Duodenal mucosa (tissue), 2 donors: ENCODE results near the gene CFAP65.

Experiments used
- H3K27ac ChIP-seq: one replicate; pipeline ENCODE4 v1.7.0; 2013; ENCODE audit warnings: low read depth, low read length
- H3K27me3 ChIP-seq, 2 donors: one replicate each; pipeline ENCODE4 v1.7.0; 2013; ENCODE audit warnings: low read length in 2 of 2, control low read depth in 1 of 2; ENCODE audit not compliant: insufficient read depth in 2 of 2, control insufficient read depth in 1 of 2
- H3K36me3 ChIP-seq, 2 donors: one replicate each; pipeline ENCODE4 v1.7.0; 2013; ENCODE audit warnings: low read length in 2 of 2, control low read depth in 1 of 2; ENCODE audit not compliant: insufficient read depth in 2 of 2, control insufficient read depth in 1 of 2
- H3K4me1 ChIP-seq, 2 donors: one replicate each; pipeline ENCODE4 v1.7.0; 2013; ENCODE audit warnings: low read length in 2 of 2, control low read depth in 1 of 2; ENCODE audit not compliant: insufficient read depth in 2 of 2, control insufficient read depth in 1 of 2
- H3K4me3 ChIP-seq, 2 donors: one replicate each; pipeline ENCODE4 v1.7.0; 2013; ENCODE audit warnings: low read length in 2 of 2, low read depth in 1 of 2
- H3K9ac ChIP-seq, 2 donors: one replicate each; pipeline ENCODE4 v1.7.0; 2013; ENCODE audit warnings: low read length in 2 of 2, low read depth in 1 of 2
- H3K9me3 ChIP-seq, 2 donors: one replicate each; pipeline ENCODE4 v1.7.0; 2013; ENCODE audit warnings: low read length in 2 of 2, control low read depth in 1 of 2; ENCODE audit not compliant: control insufficient read depth in 1 of 2

Gene CFAP65

GRCh38 chr2:219024059-219024458, 17.3 kb downstream of the CFAP65 start:
- no peaks in the 10 kb centered on the region for H3K9me3 ChIP-seq
- no peak overlapping the region for H3K9ac ChIP-seq

GRCh38 chr2:219023045-219023605, 18.2 kb downstream of the CFAP65 start:
- no peak overlapping the region for H3K27ac ChIP-seq
- no peaks in the 10 kb centered on the region for H3K36me3 ChIP-seq
- no peaks in the 10 kb centered on the region for H3K27me3 ChIP-seq
- H3K9ac ChIP-seq = no peak overlapping the region
- no peaks in the 10 kb centered on the region for H3K9me3 ChIP-seq
- no peaks in the 10 kb centered on the region for H3K4me1 ChIP-seq
- H3K4me3 ChIP-seq = no peak overlapping the region

More at GRCh38 chr2:219024059-219024458, 17.3 kb downstream of the CFAP65 start:
- Histone ChIP-seq H3K27ac (no peak overlapping the region), H3K4me3 (no peak overlapping the region), H3K4me1 (no peaks in the 10 kb centered on the region), H3K27me3 (no peaks in the 10 kb centered on the region), H3K36me3 (no peaks in the 10 kb centered on the region)

GRCh38 chr2:219022616-219023015, 18.7 kb downstream of the CFAP65 start:
- no peak overlapping the region for H3K4me3 ChIP-seq
- H3K27me3 ChIP-seq = no peaks in the 10 kb centered on the region
- H3K9ac ChIP-seq = no peak overlapping the region
- H3K27ac ChIP-seq = no peak overlapping the region
- no peaks in the 10 kb centered on the region for H3K36me3 ChIP-seq
- no peaks in the 10 kb centered on the region for H3K4me1 ChIP-seq
- no peaks in the 10 kb centered on the region for H3K9me3 ChIP-seq

- no peak overlapping the region for H3K9ac ChIP-seq
- no peaks in the 10 kb centered on the region for H3K9me3 ChIP-seq
- H3K4me1 ChIP-seq = no peaks in the 10 kb centered on the region
- H3K27ac ChIP-seq = no peak overlapping the region
- H3K4me3 ChIP-seq = no peak overlapping the region
- H3K36me3 ChIP-seq = no peaks in the 10 kb centered on the region
- no peaks in the 10 kb centered on the region for H3K27me3 ChIP-seq
These were observed 19.3 kb downstream of the CFAP65 start for GRCh38 chr2:219022041-219022440.

- Histone ChIP-seq H3K9ac (no peak overlapping the region), H3K27me3 (no peaks in the 10 kb centered on the region), H3K36me3 (no peaks in the 10 kb centered on the region), H3K4me1 (no peaks in the 10 kb centered on the region), H3K4me3 (no peak overlapping the region), H3K9me3 (no peaks in the 10 kb centered on the region), H3K27ac (no peak overlapping the region)
These were observed 19.7 kb downstream of the CFAP65 start for GRCh38 chr2:219021591-219021990.

GRCh38 chr2:219020604-219021365, 20.5 kb downstream of the CFAP65 start:
- Histone ChIP-seq H3K4me1 (no peaks in the 10 kb centered on the region), H3K9me3 (no peaks in the 10 kb centered on the region), H3K4me3 (no peak overlapping the region), H3K9ac (no peak overlapping the region), H3K27ac (no peak overlapping the region), H3K36me3 (no peaks in the 10 kb centered on the region), H3K27me3 (no peaks in the 10 kb centered on the region)

GRCh38 chr2:219019436-219019835, 21.9 kb downstream of the CFAP65 start:
- Histone ChIP-seq H3K9ac (no peak overlapping the region), H3K27ac (no peak overlapping the region), H3K27me3 (peaks cover 0 to 4% of the 10 kb centered on the region in 2 donors), H3K36me3 (no peaks in the 10 kb centered on the region), H3K4me1 (no peaks in the 10 kb centered on the region), H3K4me3 (no peak overlapping the region), H3K9me3 (no peaks in the 10 kb centered on the region)

- no peaks in the 10 kb centered on the region for H3K36me3 ChIP-seq
- no peaks in the 10 kb centered on the region for H3K4me1 ChIP-seq
- H3K27ac ChIP-seq = no peak overlapping the region
- no peak overlapping the region for H3K4me3 ChIP-seq
- peaks cover 0 to 8% of the 10 kb centered on the region in 2 donors for H3K27me3 ChIP-seq
- no peaks in the 10 kb centered on the region for H3K9me3 ChIP-seq
- no peak overlapping the region for H3K9ac ChIP-seq
These were observed 22.6 kb downstream of the CFAP65 start for GRCh38 chr2:219018726-219019125.

- Histone ChIP-seq H3K9ac (no peak overlapping the region), H3K27me3 (peaks cover 0 to 8% of the 10 kb centered on the region in 2 donors), H3K4me1 (no peaks in the 10 kb centered on the region), H3K36me3 (no peaks in the 10 kb centered on the region), H3K27ac (no peak overlapping the region), H3K9me3 (no peaks in the 10 kb centered on the region), H3K4me3 (no peak overlapping the region)
These were observed 23.0 kb downstream of the CFAP65 start for GRCh38 chr2:219018286-219018685.

GRCh38 chr2:219017201-219017931, 23.9 kb downstream of the CFAP65 start:
- H3K9ac ChIP-seq = no peak overlapping the region
- no peaks in the 10 kb centered on the region for H3K9me3 ChIP-seq
- H3K36me3 ChIP-seq = no peaks in the 10 kb centered on the region
- no peaks in the 10 kb centered on the region for H3K4me1 ChIP-seq
- no peak overlapping the region for H3K27ac ChIP-seq
- H3K27me3 ChIP-seq = peaks cover 0 to 8% of the 10 kb centered on the region in 2 donors
- no peak overlapping the region for H3K4me3 ChIP-seq
